Cardiac muscle cell (in vitro differentiated cells and primary cell): ENCODE results near the gene LRRK1. TPM values are rescaled to one million over a fixed set of nuclear protein-coding genes. Genes with fewer than 3 reads are reported as not detected.
"Not testable (repeated sequence)": the region's sequence is repeated elsewhere in the genome, so short reads cannot be mapped to it uniquely, and the experiment has no call there.

Source experiments
- DNase-seq, 2 donors: peaks; one replicate each; pipeline versions ENCODE4 v3.0.0 to v3.0.0-alpha.2; 2010 to 2017; ENCODE audit warnings: low read depth in 1 of 2, low spot score in 1 of 2
- H3K27ac ChIP-seq: fragments of 200-600 bp; sonication (generic); 2 replicates; pipeline ENCODE4 v1.5.1; 2016
- H3K27me3 ChIP-seq: fragments of 200-600 bp; sonication (generic); 2 replicates; pipeline ENCODE4 v1.6.0; 2016; ENCODE audit warnings: control low read depth
- H3K36me3 ChIP-seq: fragments of 200-600 bp; sonication (generic); 2 replicates; pipeline ENCODE4 v1.5.1; 2016; ENCODE audit warnings: control low read depth
- H3K4me1 ChIP-seq: fragments of 200-600 bp; sonication (generic); 2 replicates; pipeline ENCODE4 v1.8.1; 2017; ENCODE audit warnings: low read depth, mild to moderate bottlenecking, mixed run types
- H3K4me3 ChIP-seq: fragments of 200-600 bp; sonication (generic); 2 replicates; pipeline ENCODE4 v1.5.1; 2016; ENCODE audit warnings: mild to moderate bottlenecking
- H3K9me3 ChIP-seq: fragments of 200-600 bp; sonication (generic); 2 replicates; pipeline ENCODE4 v1.5.1; 2017; ENCODE audit warnings: low read depth, mild to moderate bottlenecking, control low read depth
- polyA plus RNA-seq: library from polyadenylated mRNA; unstranded; fragments of >200 nt; fragmentation: Nextera tagmentation; extraction: Ambion mirVana; gene quantifications from 2 replicates; pipeline ENCODE4 v1.2.1, GENCODE V29; 2016
- total RNA-seq: library from RNA; depleted of rRNA; stranded (reverse); fragments of >200 nt; gene quantifications from 2 replicates; pipeline ENCODE4 v1.2.3, GENCODE V29; 2016
- TF ChIP-seq, protein P1 (sequence below): IDR thresholded peaks from 2 replicates; pipeline ENCODE4 v1.5.1; 2012; ENCODE audit warnings: low read depth, mild to moderate bottlenecking, low read length

LRRK1 gene
- total and polyA plus RNA-seq, 2 experiments from 2014 or later = 0.12 to 1.0 TPM

DNA sequence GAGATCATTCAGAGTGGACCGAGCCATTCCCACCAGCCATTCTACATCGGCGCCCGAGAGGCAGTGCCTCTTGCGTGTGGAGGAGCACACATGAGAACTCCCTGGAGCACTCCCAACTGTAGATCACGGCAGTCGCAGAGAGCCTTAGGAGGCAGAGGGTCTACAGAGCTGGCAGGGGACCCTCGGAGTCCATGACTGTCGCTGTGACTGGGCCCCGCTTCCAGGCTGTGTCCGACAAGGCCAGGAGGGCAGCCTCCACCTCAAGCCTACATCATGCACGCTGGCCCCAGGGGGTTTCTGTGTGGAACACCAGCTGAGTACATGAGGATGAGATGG lies 173.7 kb downstream of the LRRK1 start:
- Histone ChIP-seq H3K9me3 (no peaks in the 10 kb centered on the region), H3K27ac (no peak overlapping the region), H3K27me3 (no peaks in the 10 kb centered on the region), H3K36me3 (no peaks in the 10 kb centered on the region), H3K4me1 (no peaks in the 10 kb centered on the region), H3K4me3 (no peak overlapping the region)
- no peak for DNase-seq
- TF ChIP-seq, protein P1, sequence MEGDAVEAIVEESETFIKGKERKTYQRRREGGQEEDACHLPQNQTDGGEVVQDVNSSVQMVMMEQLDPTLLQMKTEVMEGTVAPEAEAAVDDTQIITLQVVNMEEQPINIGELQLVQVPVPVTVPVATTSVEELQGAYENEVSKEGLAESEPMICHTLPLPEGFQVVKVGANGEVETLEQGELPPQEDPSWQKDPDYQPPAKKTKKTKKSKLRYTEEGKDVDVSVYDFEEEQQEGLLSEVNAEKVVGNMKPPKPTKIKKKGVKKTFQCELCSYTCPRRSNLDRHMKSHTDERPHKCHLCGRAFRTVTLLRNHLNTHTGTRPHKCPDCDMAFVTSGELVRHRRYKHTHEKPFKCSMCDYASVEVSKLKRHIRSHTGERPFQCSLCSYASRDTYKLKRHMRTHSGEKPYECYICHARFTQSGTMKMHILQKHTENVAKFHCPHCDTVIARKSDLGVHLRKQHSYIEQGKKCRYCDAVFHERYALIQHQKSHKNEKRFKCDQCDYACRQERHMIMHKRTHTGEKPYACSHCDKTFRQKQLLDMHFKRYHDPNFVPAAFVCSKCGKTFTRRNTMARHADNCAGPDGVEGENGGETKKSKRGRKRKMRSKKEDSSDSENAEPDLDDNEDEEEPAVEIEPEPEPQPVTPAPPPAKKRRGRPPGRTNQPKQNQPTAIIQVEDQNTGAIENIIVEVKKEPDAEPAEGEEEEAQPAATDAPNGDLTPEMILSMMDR = no peak

DNA sequence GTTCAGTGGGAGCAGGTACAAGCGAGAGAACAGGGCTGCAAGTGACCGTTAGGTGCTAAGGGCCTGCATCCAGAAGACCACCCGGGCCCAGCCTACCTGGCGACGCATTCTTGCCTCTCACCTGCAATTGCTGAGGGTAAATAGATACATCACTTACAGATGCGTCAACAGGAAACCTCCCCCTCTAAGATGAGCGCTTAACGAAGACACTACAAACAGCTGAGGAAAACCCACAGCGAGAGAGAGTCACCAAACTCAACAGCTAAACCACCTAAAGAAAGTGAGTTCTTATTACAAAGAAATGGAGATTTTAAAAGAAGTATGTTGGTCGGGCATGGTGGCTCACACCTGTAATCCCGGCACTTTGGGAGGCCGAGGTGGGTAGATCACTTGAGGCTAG lies 174.8 kb downstream of the LRRK1 start:
- no peaks in the 10 kb centered on the region for H3K27me3 ChIP-seq
- H3K4me1 ChIP-seq = no peaks in the 10 kb centered on the region

DNA sequence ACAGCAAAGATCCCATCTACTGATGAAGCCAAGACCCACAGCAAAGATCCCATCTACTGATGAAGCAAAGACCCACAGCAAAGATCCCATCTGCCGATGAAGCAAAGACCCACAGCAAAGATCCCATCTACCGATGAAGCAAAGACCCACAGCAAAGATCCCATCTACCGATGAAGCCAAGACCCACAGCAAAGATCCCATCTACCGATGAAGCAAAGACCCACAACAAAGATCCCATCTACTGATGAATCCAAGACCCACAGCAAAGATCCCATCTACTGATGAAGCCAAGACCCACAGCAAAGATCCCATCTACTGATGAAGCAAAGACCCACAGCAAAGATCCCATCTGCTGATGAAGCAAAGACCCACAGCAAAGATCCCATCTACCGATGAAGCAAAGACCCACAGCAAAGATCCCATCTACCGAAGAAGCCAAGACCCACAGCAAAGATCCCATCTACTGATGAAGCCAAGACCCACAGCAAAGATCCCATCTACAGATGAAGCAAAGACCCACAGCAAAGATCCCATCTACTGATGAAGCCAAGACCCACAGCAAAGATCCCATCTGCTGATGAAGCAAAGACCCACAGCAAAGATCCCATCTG lies 176.7 kb downstream of the LRRK1 start:
- not testable (repeated sequence) for H3K9me3 ChIP-seq, H3K4me3 ChIP-seq, H3K36me3 ChIP-seq, DNase-seq, H3K4me1 ChIP-seq, H3K27me3 ChIP-seq, H3K27ac ChIP-seq

More for the DNA sequence above, 174.8 kb downstream of the LRRK1 start:
- no peak for DNase-seq
- TF ChIP-seq, protein P1 = no peak
- no peaks in the 10 kb centered on the region for H3K36me3 ChIP-seq
- H3K9me3 ChIP-seq = no peaks in the 10 kb centered on the region
- H3K27ac ChIP-seq = no peak overlapping the region
- no peak overlapping the region for H3K4me3 ChIP-seq

DNA sequence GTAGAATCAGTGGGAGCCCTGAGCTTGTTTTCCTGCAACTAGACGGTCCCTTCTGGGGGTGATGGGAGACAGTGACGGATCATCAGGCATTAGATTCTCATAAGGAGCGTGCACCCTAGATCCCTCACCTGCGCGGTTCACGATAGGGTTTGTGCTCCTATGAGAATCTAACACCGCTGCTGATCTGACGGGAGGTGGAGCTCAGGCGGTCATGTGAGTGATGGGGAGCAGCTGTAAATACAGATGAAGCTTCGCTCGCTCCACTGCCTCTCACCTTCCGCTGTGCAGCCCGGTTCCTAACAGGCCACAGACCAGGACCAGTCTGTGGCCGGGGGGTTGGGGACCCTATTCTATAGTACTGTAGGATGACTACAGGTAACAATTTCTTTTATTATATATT lies 178.0 kb downstream of the LRRK1 start:
- Histone ChIP-seq H3K4me3 (no peak overlapping the region), H3K36me3 (no peaks in the 10 kb centered on the region), H3K27me3 (no peaks in the 10 kb centered on the region), H3K9me3 (no peaks in the 10 kb centered on the region), H3K4me1 (no peaks in the 10 kb centered on the region), H3K27ac (no peak overlapping the region)
- DNase-seq = no peak
- TF ChIP-seq, protein P1 = no peak

DNA sequence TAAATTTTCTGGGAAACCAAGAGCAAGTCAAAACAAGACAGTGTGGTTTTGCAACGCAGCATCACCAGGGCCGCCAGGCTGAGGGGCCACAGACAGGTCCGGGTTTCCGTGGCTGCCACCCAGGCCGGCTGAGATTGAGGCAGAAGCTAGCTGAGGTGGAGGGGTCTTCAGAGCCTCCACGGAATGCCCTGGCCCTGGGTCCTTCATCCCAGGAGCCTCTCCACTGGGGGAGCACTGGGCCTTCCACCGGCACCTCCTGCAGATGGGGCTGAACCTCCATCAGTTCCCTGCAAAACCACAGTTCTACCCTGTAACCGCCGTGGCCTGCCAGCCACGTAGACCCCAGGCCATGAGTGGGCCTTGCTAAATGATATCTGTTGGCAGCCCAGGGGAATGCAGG lies 180.0 kb downstream of the LRRK1 start:
- Histone ChIP-seq H3K27me3 (no peaks in the 10 kb centered on the region), H3K4me3 (no peak overlapping the region), H3K9me3 (no peaks in the 10 kb centered on the region), H3K4me1 (no peaks in the 10 kb centered on the region), H3K36me3 (no peaks in the 10 kb centered on the region), H3K27ac (no peak overlapping the region)
- no peak for DNase-seq
- TF ChIP-seq, protein P1 = no peak

DNA sequence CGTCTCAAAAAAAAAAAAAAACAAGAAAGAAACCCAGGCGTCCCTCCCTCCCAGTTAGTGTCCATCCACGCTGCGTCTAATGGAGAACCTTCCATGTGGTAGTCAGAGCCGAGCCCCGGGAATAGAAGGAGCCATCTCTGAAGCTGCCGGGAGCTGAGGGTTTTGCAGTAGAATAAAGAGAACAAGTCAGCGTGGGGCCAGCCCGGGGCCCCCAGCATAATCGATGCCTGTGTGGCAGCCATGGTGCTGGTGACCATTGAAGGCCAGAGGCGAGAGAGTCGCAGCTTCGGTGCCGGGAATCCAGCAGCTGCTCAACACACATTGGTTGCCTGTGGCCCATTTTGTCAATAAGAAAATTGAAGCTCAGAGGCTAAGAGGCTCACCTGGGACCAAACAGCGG lies 181.0 kb downstream of the LRRK1 start:
- no peaks in the 10 kb centered on the region for H3K4me1 ChIP-seq
- no peaks in the 10 kb centered on the region for H3K9me3 ChIP-seq
- no peaks in the 10 kb centered on the region for H3K27me3 ChIP-seq
- no peaks in the 10 kb centered on the region for H3K36me3 ChIP-seq
- TF ChIP-seq, protein P1 = no peak
- no peak for DNase-seq
- H3K4me3 ChIP-seq = no peak overlapping the region
- no peak overlapping the region for H3K27ac ChIP-seq
